Kidney (tissue), 14 donors: ENCODE results near the gene RCN2. TPM values are rescaled to one million over a fixed set of nuclear protein-coding genes. Genes with fewer than 3 reads are reported as not detected.

Source experiments
- DNase-seq, 5 donors: peaks; one replicate each; pipeline ENCODE4 v3.0.0-alpha.2; 2013 to 2020
- FAIRE-seq: peaks from 2 replicates; lab custom pipeline; 2012; peaks lifted over from hg19 to GRCh38; lab: Jason Lieb, UNC
- H3K27ac ChIP-seq, 2 donors: one replicate each; pipeline ENCODE4 v1.7.0; 2013; ENCODE audit warnings: low read depth in 2 of 2, low read length in 2 of 2, inconsistent platforms in 1 of 2
- H3K27me3 ChIP-seq: one replicate; pipeline ENCODE4 v1.7.1; 2013; ENCODE audit warnings: low read length, inconsistent platforms; ENCODE audit not compliant: control insufficient read depth, insufficient read depth
- H3K36me3 ChIP-seq, 3 donors: one replicate each; pipeline versions ENCODE4 v1.7.0 to v1.7.1; 2013; ENCODE audit warnings: low read length in 3 of 3, control low read depth in 1 of 3, inconsistent platforms in 1 of 3; ENCODE audit not compliant: insufficient read depth in 3 of 3, control insufficient read depth in 2 of 3
- H3K4me1 ChIP-seq, 3 donors: one replicate each; pipeline versions ENCODE4 v1.7.0 to v1.7.1; 2013; ENCODE audit warnings: low read length in 3 of 3, inconsistent platforms in 1 of 3, low read depth in 1 of 3; ENCODE audit not compliant: control insufficient read depth in 2 of 3, insufficient read depth in 2 of 3
- H3K4me3 ChIP-seq, 3 donors: one replicate each; pipeline versions ENCODE4 v1.7.0 to v1.8.1; 2013; ENCODE audit warnings: low read length in 3 of 3, control low read depth in 1 of 3, inconsistent platforms in 1 of 3
- H3K9ac ChIP-seq, 3 donors: one replicate each; pipeline versions ENCODE4 v1.7.0 to v1.7.1; 2013; ENCODE audit warnings: low read length in 3 of 3, control low read depth in 1 of 3, inconsistent platforms in 1 of 3
- H3K9me3 ChIP-seq, 3 donors: one replicate each; pipeline versions ENCODE4 v1.7.0 to v1.7.1; 2013; ENCODE audit warnings: low read length in 3 of 3, control low read depth in 1 of 3, inconsistent platforms in 1 of 3; ENCODE audit not compliant: control insufficient read depth in 2 of 3, insufficient read depth in 1 of 3
- CTCF ChIP-seq: IDR thresholded peaks from 3 replicates; pipeline ENCODE4 v1.5.1; 2012; ENCODE audit warnings: mild to moderate bottlenecking, moderate library complexity, borderline replicate concordance; ENCODE audit not compliant: insufficient read depth; ENCODE audit errors: extremely low read depth
- intact Hi-C: fragments of 100-400 bp; cut with DNase I; formaldehyde crosslinking; loops from one replicate; pipeline ENCODE4 v1.11.1; 2022
- polyA plus RNA-seq: library from polyadenylated mRNA; stranded (reverse); fragments of 350-450 nt; fragmentation: Illumina TruSeq; extraction: RNeasy Lipid Tissue Mini Kit (QIAGEN cat#74804); gene quantifications from one replicate; pipeline ENCODE4 v1.2.3, GENCODE V29; 2014; ENCODE audit warnings: low read depth, low replicate concordance; ENCODE audit not compliant: insufficient read depth
- total RNA-seq: library from RNA; stranded (reverse); fragmentation: NEBNext Ultra II Directional; extraction: Animal tissue kit (Norgen Biotek cat#: 25700); gene quantifications from one replicate; pipeline ENCODE4 v1.2.1, GENCODE V29; 2021
- donor health status: control.
- donor health status: control.
- donor health status: control.
- donor health status: control.
- donor health status: control.
- donor health status: DM: yes; HTN: yes; CAD: no.
- donor health status: Normal renal cell carcinoma (clear cell type).

RCN2 gene
- total and polyA plus RNA-seq, 2 donors from 2014 or later, result 40.0 to 44.5 TPM

GRCh38 chr15:76983590-76984375 lies 52.2 kb downstream of the RCN2 start:
- TF ChIP-seq CTCF, result no peak
- intact Hi-C loops, result no loop called here
- Histone ChIP-seq H3K27me3 (no peaks in the 10 kb centered on the region), H3K9me3 (no peaks in the 10 kb centered on the region), H3K36me3 (no peaks in the 10 kb centered on the region), H3K27ac (no peak overlapping the region), H3K4me1 (peaks cover 0 to 4% (median 0%) of the 10 kb centered on the region in 3 donors), H3K4me3 (no peak overlapping the region), H3K9ac (no peak overlapping the region)
- FAIRE-seq, result no peak
- peak in 2 of 5 donors; percentile 35 to 37 for DNase-seq

- H3K4me1 ChIP-seq, result peaks cover 0 to 7% (median 0%) of the 10 kb centered on the region in 3 donors
- no peak overlapping the region for H3K27ac ChIP-seq
- DNase-seq, result no peak
- no peaks in the 10 kb centered on the region for H3K27me3 ChIP-seq
- FAIRE-seq, result no peak
- no peak overlapping the region for H3K9ac ChIP-seq
- no peak overlapping the region for H3K4me3 ChIP-seq
- TF ChIP-seq CTCF, result no peak
- no peaks in the 10 kb centered on the region for H3K36me3 ChIP-seq
- no peaks in the 10 kb centered on the region for H3K9me3 ChIP-seq
- intact Hi-C loops, result no loop called here
These were observed 55.2 kb downstream of the RCN2 start for GRCh38 chr15:76986743-76987142.

- TF ChIP-seq CTCF, result no peak
- FAIRE-seq (no peak), DNase-seq (no peak)
- Histone ChIP-seq H3K9ac (no peak overlapping the region), H3K4me1 (peaks cover 0 to 7% (median 0%) of the 10 kb centered on the region in 3 donors), H3K27me3 (no peaks in the 10 kb centered on the region), H3K27ac (no peak overlapping the region), H3K4me3 (no peak overlapping the region), H3K9me3 (no peaks in the 10 kb centered on the region), H3K36me3 (no peaks in the 10 kb centered on the region)
- intact Hi-C loops, result no loop called here
These were observed 55.7 kb downstream of the RCN2 start for GRCh38 chr15:76987276-76987675.
